SW 1271 (cell line): Measurements from ENCODE around the gene SYDE2.
"Not testable (repeated sequence)": the region's sequence is repeated elsewhere in the genome, so short reads cannot be mapped to it uniquely, and the experiment has no call there.

ENCODE experiments used
- DNase-seq, 2 experiments: peaks; one replicate each; lab custom pipeline; 2025; lab: John Stamatoyannopoulos, UW

SYDE2 gene

GRCh38 chr1:85200463-85201339 is at the start of gene SYDE2:
Gene SYDE2, minus strand, starts transcription at chr1:85201016. Its CDS starts 20 bp downstream, at chr1:85200996.
- peak; percentile 6 to 55 for DNase-seq

GRCh38 chr1:85249042-85249441 is 48.2 kb upstream of the SYDE2 start:
- DNase-seq, result not testable (repeated sequence)

GRCh38 chr1:85245891-85246290 is 45.1 kb upstream of the SYDE2 start:
- DNase-seq, result no peak

- no peak for DNase-seq
These were observed 44.6 kb upstream of the SYDE2 start for GRCh38 chr1:85245456-85245855.

GRCh38 chr1:85244271-85245061 is 43.6 kb upstream of the SYDE2 start:
- no peak for DNase-seq

- no peak for DNase-seq
These were observed 42.6 kb upstream of the SYDE2 start for GRCh38 chr1:85243372-85243771.

GRCh38 chr1:85240643-85241042 is 39.8 kb upstream of the SYDE2 start:
- DNase-seq, result no peak

- DNase-seq, result no peak
These were observed 39.4 kb upstream of the SYDE2 start for GRCh38 chr1:85240174-85240601.

GRCh38 chr1:85237613-85238012 is 36.8 kb upstream of the SYDE2 start:
- no peak for DNase-seq

GRCh38 chr1:85230305-85230977 is 29.6 kb upstream of the SYDE2 start:
- no peak for DNase-seq

- no peak for DNase-seq
These were observed 28.8 kb upstream of the SYDE2 start for GRCh38 chr1:85229574-85230097.

GRCh38 chr1:85228972-85229371 is 28.2 kb upstream of the SYDE2 start:
- no peak for DNase-seq

GRCh38 chr1:85225624-85226380 is 25.0 kb upstream of the SYDE2 start:
- no peak for DNase-seq

- no peak for DNase-seq
These were observed 24.2 kb upstream of the SYDE2 start for GRCh38 chr1:85224734-85225623.

GRCh38 chr1:85224295-85224694 is 23.5 kb upstream of the SYDE2 start:
- no peak for DNase-seq

- no peak for DNase-seq
These were observed 22.5 kb upstream of the SYDE2 start for GRCh38 chr1:85223334-85223733.

GRCh38 chr1:85220756-85221201 is 20.0 kb upstream of the SYDE2 start:
- DNase-seq, result no peak

GRCh38 chr1:85219853-85220610 is 19.2 kb upstream of the SYDE2 start:
- no peak for DNase-seq

GRCh38 chr1:85216697-85217096 is 15.9 kb upstream of the SYDE2 start:
- no peak for DNase-seq

GRCh38 chr1:85214654-85215053 is 13.8 kb upstream of the SYDE2 start:
- no peak for DNase-seq
